HG03457 (cell line): ENCODE data around the gene HMGB3.
A peak's percentile ranks its signal among the peaks of the same experiment; 100 is the strongest.
"Not testable (repeated sequence)": the region's sequence is repeated elsewhere in the genome, so short reads cannot be mapped to it uniquely, and the experiment has no call there.

ENCODE experiments used
- ATAC-seq: cut with Tn5 transposase; IDR thresholded peaks from one replicate; pipeline ENCODE4 v1.9.1; 2021; ENCODE audit warnings: moderate number of reproducible peaks; ENCODE audit not compliant: unreplicated experiment

HMGB3 gene

GRCh38 chrX:150982788-150983520, at the start of gene HMGB3:
Gene HMGB3 (plus strand): TSS chrX:150983335. CDS start chrX:150985600, 2,265 bp downstream.
- peak; percentile 98 for ATAC-seq

- no peak for ATAC-seq
Measured at GRCh38 chrX:150933945-150934350, 49.2 kb upstream of the HMGB3 start.

- no peak for ATAC-seq
Measured at GRCh38 chrX:150934453-150934852, 48.7 kb upstream of the HMGB3 start.

GRCh38 chrX:150935467-150935866, 47.7 kb upstream of the HMGB3 start:
- no peak for ATAC-seq

GRCh38 chrX:150936556-150936955, 46.6 kb upstream of the HMGB3 start:
- ATAC-seq = no peak

GRCh38 chrX:150940844-150941495, 42.2 kb upstream of the HMGB3 start:
- no peak for ATAC-seq

- no peak for ATAC-seq
Measured at GRCh38 chrX:150941580-150941979, 41.6 kb upstream of the HMGB3 start.

GRCh38 chrX:150942942-150943594, 40.1 kb upstream of the HMGB3 start:
- ATAC-seq = no peak

- ATAC-seq = no peak
Measured at GRCh38 chrX:150944233-150944632, 38.9 kb upstream of the HMGB3 start.

GRCh38 chrX:150954951-150955350, 28.2 kb upstream of the HMGB3 start:
- no peak for ATAC-seq

- ATAC-seq = no peak
Measured at GRCh38 chrX:150955590-150955989, 27.5 kb upstream of the HMGB3 start.

- ATAC-seq = no peak
Measured at GRCh38 chrX:150958177-150958576, 25.0 kb upstream of the HMGB3 start.

GRCh38 chrX:150959557-150959956, 23.6 kb upstream of the HMGB3 start:
- ATAC-seq = no peak

GRCh38 chrX:150961631-150962030, 21.5 kb upstream of the HMGB3 start:
- no peak for ATAC-seq

- ATAC-seq = not testable (repeated sequence)
Measured at GRCh38 chrX:150964416-150964815, 18.7 kb upstream of the HMGB3 start.

- no peak for ATAC-seq
Measured at GRCh38 chrX:150966235-150966634, 16.9 kb upstream of the HMGB3 start.

GRCh38 chrX:150966742-150967141, 16.4 kb upstream of the HMGB3 start:
- no peak for ATAC-seq

- ATAC-seq = no peak
Measured at GRCh38 chrX:150967786-150968185, 15.3 kb upstream of the HMGB3 start.

GRCh38 chrX:150968862-150969720, 14.0 kb upstream of the HMGB3 start:
- no peak for ATAC-seq

GRCh38 chrX:150972450-150972849, 10.7 kb upstream of the HMGB3 start:
- ATAC-seq = no peak
